T-helper 1 cell (primary cell): ENCODE measurements around the gene TRPV4.

Experiments
- DNase-seq, 5 donors: peaks; one replicate each; pipeline ENCODE4 v3.0.0-alpha.2; 2012 to 2020

TRPV4 gene

DNA sequence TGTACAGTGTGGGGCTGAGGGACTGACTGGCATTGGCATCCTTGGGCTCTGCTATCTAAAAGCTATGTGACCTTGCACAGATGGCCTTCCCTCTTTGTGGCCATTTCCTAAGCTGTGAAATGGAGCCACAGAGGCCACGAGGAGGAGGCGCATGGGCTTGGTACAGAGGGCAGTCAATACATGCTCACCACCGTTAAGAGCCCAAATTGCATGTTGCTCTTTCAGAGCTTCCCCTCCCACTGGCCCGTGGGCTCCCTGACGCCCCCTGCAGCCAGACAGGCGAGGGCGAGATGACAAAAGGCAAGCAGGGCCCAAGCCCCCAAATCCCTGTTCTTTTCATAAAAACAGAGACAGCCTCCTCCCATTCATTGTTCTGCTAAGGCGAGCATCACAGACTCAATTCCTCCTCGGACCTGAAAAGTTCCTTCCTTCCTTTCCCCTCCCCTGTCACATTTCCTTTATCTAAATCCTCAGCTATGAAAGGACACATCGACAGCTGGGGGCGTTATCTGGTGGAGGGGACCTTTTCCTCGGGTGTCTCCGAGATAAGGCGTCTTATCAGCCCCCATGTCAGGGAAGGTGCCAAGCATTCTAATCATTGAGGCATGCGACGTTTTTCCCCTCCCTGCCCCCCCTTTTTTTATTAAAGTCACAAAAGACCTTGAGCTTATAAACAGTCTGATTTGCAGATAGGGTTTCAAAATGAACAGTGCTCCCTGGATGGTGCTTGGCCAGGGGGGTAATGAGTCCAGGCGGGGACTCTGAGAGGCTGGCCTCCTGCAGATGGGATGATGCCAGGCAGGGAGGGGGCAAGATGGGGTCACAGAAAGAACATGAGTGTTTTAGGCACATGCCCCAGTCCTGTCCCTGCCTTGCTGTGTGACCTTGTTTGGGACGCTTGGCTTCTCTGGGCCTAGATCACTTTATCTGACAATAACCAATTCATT is 93.2 kb downstream of the TRPV4 start:
- no peak for DNase-seq

GRCh38 chr12:109738878-109739665 is 94.1 kb downstream of the TRPV4 start:
- DNase-seq: peak in 1 of 5 donors; percentile 5

GRCh38 chr12:109738209-109738608 is 95.0 kb downstream of the TRPV4 start:
- DNase-seq: no peak

- DNase-seq: no peak
These were observed 95.6 kb downstream of the TRPV4 start for GRCh38 chr12:109737631-109738030.

GRCh38 chr12:109737126-109737525 is 96.1 kb downstream of the TRPV4 start:
- DNase-seq: no peak

DNA sequence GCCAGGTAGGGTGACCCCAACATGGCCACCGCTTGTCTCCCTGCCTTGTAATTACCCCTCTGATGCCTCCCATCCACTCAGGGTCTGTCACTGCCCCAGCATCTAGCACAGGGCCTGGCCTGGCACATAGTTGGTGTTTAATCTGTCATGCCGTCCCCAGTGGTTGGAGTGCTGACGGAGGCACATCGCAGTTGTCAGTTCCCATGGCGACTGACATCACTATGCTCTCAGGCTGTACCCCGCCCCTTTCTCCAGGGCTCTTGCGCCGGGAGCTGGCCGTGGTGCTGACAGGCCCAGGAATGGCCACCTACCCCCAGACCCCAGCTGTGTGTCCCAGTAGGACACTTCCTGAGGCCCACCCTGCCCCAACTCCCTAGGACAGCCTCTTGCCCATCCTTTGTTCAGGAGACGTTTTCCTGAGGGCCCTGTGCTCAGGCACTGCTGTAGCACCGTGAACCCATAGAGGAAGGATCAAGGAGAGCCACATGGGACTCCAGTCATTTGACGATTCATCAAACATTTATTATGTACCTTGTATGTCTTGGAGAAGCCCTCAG is 96.6 kb downstream of the TRPV4 start:
- DNase-seq: peak in 1 of 5 donors; percentile 9

- DNase-seq: peak in 1 of 5 donors; percentile 4
These were observed 97.2 kb downstream of the TRPV4 start for GRCh38 chr12:109735825-109736551.

DNA sequence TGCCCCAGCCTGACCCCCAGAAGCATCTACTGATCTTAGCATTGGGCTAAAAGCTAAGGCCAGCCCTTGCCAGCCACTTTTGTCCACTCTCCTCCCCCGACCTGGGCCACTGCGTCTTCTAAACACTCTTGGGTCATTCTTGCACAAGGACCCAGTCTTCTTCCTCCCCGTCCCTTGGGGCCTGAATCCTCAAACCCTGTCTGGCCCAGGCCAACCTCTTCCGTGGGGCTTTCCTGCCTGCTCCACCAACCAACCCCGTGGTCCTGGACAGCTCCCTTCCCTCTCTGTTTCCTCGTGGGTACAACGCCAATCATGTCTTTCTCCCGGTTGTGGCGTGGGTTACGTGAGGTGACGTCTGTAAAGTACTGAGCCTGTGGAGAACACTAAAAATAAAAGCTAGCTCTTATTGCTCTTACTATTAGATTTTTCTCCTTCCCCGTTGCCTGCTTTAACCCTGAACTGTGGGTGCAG is 98.1 kb downstream of the TRPV4 start:
- DNase-seq: no peak

- DNase-seq: no peak
These were observed 98.8 kb downstream of the TRPV4 start for GRCh38 chr12:109734219-109735000.
